Right cardiac atrium (tissue), 5 donors: ENCODE measurements around the gene MDM4. TPM values are rescaled to one million over a fixed set of nuclear protein-coding genes. Genes with fewer than 3 reads are reported as not detected.
"Not testable (repeated sequence)": the region's sequence is repeated elsewhere in the genome, so short reads cannot be mapped to it uniquely, and the experiment has no call there.

Experiments
- ATAC-seq, 2 donors: fragments of 200-7000 bp; cut with Tn5 transposase; one replicate each; pipeline versions ENCODE4 v1.8.0 to v1.9.1; 2020; ENCODE audit warnings: moderate library complexity in 2 of 2, mild to moderate bottlenecking in 1 of 2
- DNase-seq, 3 donors: peaks; one replicate each; pipeline ENCODE4 v3.0.0-alpha.2; 2020
- H3K27ac ChIP-seq: one replicate; pipeline ENCODE4 v1.5.1; 2013; ENCODE audit warnings: mild to moderate bottlenecking, low read length, control low read depth, moderate library complexity
- H3K27me3 ChIP-seq: one replicate; pipeline ENCODE4 v1.6.1; 2013; ENCODE audit not compliant: control insufficient read depth, insufficient read depth
- H3K4me1 ChIP-seq: one replicate; pipeline ENCODE4 v1.6.1; 2013; ENCODE audit warnings: low read length; ENCODE audit not compliant: control insufficient read depth, insufficient read depth
- H3K4me3 ChIP-seq: one replicate; pipeline ENCODE4 v1.5.1; 2013; ENCODE audit warnings: low read length, control low read depth
- H3K9me3 ChIP-seq: one replicate; pipeline ENCODE4 v1.6.1; 2013; ENCODE audit warnings: low read length; ENCODE audit not compliant: control insufficient read depth
- WGBS: extraction: QIAGEN DNeasy Blood & Tissue Kit; methylation state at CpG from one replicate; pipeline ENCODE4 v1.1.7; 2013; 5-methylcytosine and 5-hydroxymethylcytosine counted together
- intact Hi-C, 4 donors: fragments of 100-400 bp; cut with DNase I; formaldehyde crosslinking; loops; one replicate each; pipeline versions ENCODE4 v1.11.0 to v1.14.0; 2022 to 2023
- polyA plus RNA-seq: library from polyadenylated mRNA; stranded (reverse); fragments of 200-250 nt; gene quantifications from one replicate; pipeline ENCODE4 v1.2.3, GENCODE V29; 2013
- total RNA-seq, 4 donors: library from RNA; stranded (reverse); fragmentation: NEBNext Ultra II Directional; extraction: Animal tissue kit (Norgen Biotek cat#: 25700); gene quantifications; one replicate each; pipeline ENCODE4 v1.2.1, GENCODE V29; 2021
- donor health status: healthy with polysubstance abuse.
- donor health status: DM: no; HTN: yes; CAD: no.
- donor health status: DM: no; HTN: no; CAD: no.
- donor health status: DM: no; HTN: yes; CAD: no; lungs with severe emphysema.
- donor health status: DM: yes; HTN: yes; CAD: no.

The MDM4 gene
- total and polyA plus RNA-seq, 5 donors: 10.5 to 48.2 (median 34.5) TPM

GRCh38 chr1:204476563-204476962, 39.6 kb upstream of the MDM4 start:
- no peak for DNase-seq
- Histone ChIP-seq H3K4me3 (no peak overlapping the region), H3K27me3 (no peaks in the 10 kb centered on the region), H3K4me1 (peaks cover 40% of the 10 kb centered on the region), H3K9me3 (no peaks in the 10 kb centered on the region), H3K27ac (no peak overlapping the region)
- 74% methylated on average over 5 of the region's 5 CpGs for WGBS
- ATAC-seq: no peak
- intact Hi-C loops: no loop called here

- intact Hi-C loops: no loop called here
Measured at GRCh38 chr1:204477036-204477740, 39.0 kb upstream of the MDM4 start.

GRCh38 chr1:204478172-204478899, 37.9 kb upstream of the MDM4 start:
- WGBS: 48% methylated on average over 7 of the region's 7 CpGs
- peak in 1 of 2 donors; percentile 22 for ATAC-seq
- Histone ChIP-seq H3K27me3 (no peaks in the 10 kb centered on the region), H3K4me3 (no peak overlapping the region), H3K4me1 (peaks cover 51% of the 10 kb centered on the region), H3K27ac (no peak overlapping the region), H3K9me3 (no peaks in the 10 kb centered on the region)
- intact Hi-C loops: no loop called here
- DNase-seq: no peak

More at GRCh38 chr1:204477036-204477740, 39.0 kb upstream of the MDM4 start:
- H3K27me3 ChIP-seq: no peaks in the 10 kb centered on the region
- DNase-seq (peak in 2 of 3 donors; percentile 41 to 64), ATAC-seq (peak; percentile 68 to 76)
- no peaks in the 10 kb centered on the region for H3K9me3 ChIP-seq
- no peak overlapping the region for H3K4me3 ChIP-seq
- 63% methylated on average over 5 of the region's 5 CpGs for whole genome bisulfite sequencing
- peaks cover 46% of the 10 kb centered on the region for H3K4me1 ChIP-seq
- peak overlapping the region; percentile 21 for H3K27ac ChIP-seq

- DNase-seq (no peak), ATAC-seq (no peak)
- Histone ChIP-seq H3K9me3 (no peaks in the 10 kb centered on the region), H3K27me3 (no peaks in the 10 kb centered on the region), H3K27ac (no peak overlapping the region), H3K4me3 (no peak overlapping the region), H3K4me1 (peaks cover 53% of the 10 kb centered on the region)
- intact Hi-C loops: no loop called here
- 49% methylated on average over 2 of the region's 2 CpGs for WGBS
Measured at GRCh38 chr1:204478921-204479320, 37.3 kb upstream of the MDM4 start.

GRCh38 chr1:204479387-204480136, 36.6 kb upstream of the MDM4 start:
- Histone ChIP-seq H3K9me3 (no peaks in the 10 kb centered on the region), H3K27me3 (no peaks in the 10 kb centered on the region), H3K4me3 (no peak overlapping the region), H3K27ac (no peak overlapping the region), H3K4me1 (peaks cover 53% of the 10 kb centered on the region)
- ATAC-seq: no peak
- no peak for DNase-seq
- intact Hi-C loops: no loop called here
- WGBS: 82% methylated on average over 13 of the region's 13 CpGs

GRCh38 chr1:204480515-204480914, 35.7 kb upstream of the MDM4 start:
- ATAC-seq: no peak
- Histone ChIP-seq H3K4me3 (no peak overlapping the region), H3K9me3 (no peaks in the 10 kb centered on the region), H3K4me1 (peaks cover 51% of the 10 kb centered on the region), H3K27me3 (no peaks in the 10 kb centered on the region), H3K27ac (no peak overlapping the region)
- peak in 2 of 3 donors; percentile 56 to 57 for DNase-seq
- intact Hi-C loops: no loop called here
- WGBS: 52% methylated on average over 8 of the region's 8 CpGs

- ATAC-seq: no peak
- 66% methylated on average over 7 of the region's 7 CpGs for WGBS
- peaks cover 26% of the 10 kb centered on the region for H3K4me1 ChIP-seq
- no peak overlapping the region for H3K4me3 ChIP-seq
- no peaks in the 10 kb centered on the region for H3K9me3 ChIP-seq
- intact Hi-C loops: no loop called here
- no peak for DNase-seq
- no peaks in the 10 kb centered on the region for H3K27me3 ChIP-seq
- H3K27ac ChIP-seq: no peak overlapping the region
Measured at GRCh38 chr1:204483791-204484190, 32.4 kb upstream of the MDM4 start.

- H3K4me1 ChIP-seq: peaks cover 13% of the 10 kb centered on the region
- H3K27me3 ChIP-seq, H3K4me3 ChIP-seq, H3K27ac ChIP-seq, intact Hi-C loops, ATAC-seq, DNase-seq, H3K9me3 ChIP-seq: not testable (repeated sequence)
- WGBS: 93% methylated on average over 9 of the region's 9 CpGs
Measured at GRCh38 chr1:204486513-204487255, 29.5 kb upstream of the MDM4 start.

- H3K27ac ChIP-seq: no peak overlapping the region
- no peak overlapping the region for H3K4me3 ChIP-seq
- intact Hi-C loops: no loop called here
- H3K4me1 ChIP-seq: peaks cover 7% of the 10 kb centered on the region
- H3K9me3 ChIP-seq: no peaks in the 10 kb centered on the region
- H3K27me3 ChIP-seq: no peaks in the 10 kb centered on the region
- ATAC-seq (no peak), DNase-seq (no peak)
- 86% methylated on average over 5 of the region's 5 CpGs for WGBS
Measured at GRCh38 chr1:204487256-204487615, 29.0 kb upstream of the MDM4 start.

- DNase-seq (no peak), ATAC-seq (no peak)
- Histone ChIP-seq H3K27me3 (no peaks in the 10 kb centered on the region), H3K4me1 (peaks cover 4% of the 10 kb centered on the region), H3K27ac (no peak overlapping the region), H3K4me3 (peak overlapping the region; percentile 72), H3K9me3 (no peaks in the 10 kb centered on the region)
- intact Hi-C loops: loop anchor here in 1 of 4 donors (5.0 kb wide), 1 partner anchor 39 kb away; no protein-coding TSS in a partner anchor
Measured at GRCh38 chr1:204491655-204492054, 24.6 kb upstream of the MDM4 start.
